Endothelial cell of umbilical vein (primary cell): ENCODE results near the gene PXN.

Source experiments
- POLR2A ChIP-seq: IDR thresholded peaks from 2 replicates; pipeline ENCODE4 v1.6.1; 2012; ENCODE audit warnings: low read depth, mild to moderate bottlenecking, control low read depth, low read length
- POLR2AphosphoS5 ChIP-seq: IDR thresholded peaks from 2 replicates; pipeline ENCODE4 v1.6.1; 2012; ENCODE audit warnings: low read depth, mild to moderate bottlenecking, control low read depth, low read length, moderate library complexity; ENCODE audit not compliant: insufficient read depth
- TF ChIP-seq, protein P1 (sequence below), 2 donors: IDR thresholded peaks; 1 replicate in 1 of 2; 2 replicates in 1 of 2; pipeline ENCODE4 v1.5.1; 2011; ENCODE audit warnings: low read length in 2 of 2, mild to moderate bottlenecking in 2 of 2, moderate library complexity in 2 of 2, control low read depth in 1 of 2, inconsistent platforms in 1 of 2, low read depth in 1 of 2; ENCODE audit not compliant: insufficient read depth in 1 of 2; ENCODE audit errors: extremely low read depth in 1 of 2
- TF ChIP-seq, protein P2 (sequence below): IDR thresholded peaks from 2 replicates; pipeline ENCODE4 v1.6.1; 2011; ENCODE audit not compliant: insufficient read depth, insufficient read length

- TF ChIP-seq, protein P1, sequence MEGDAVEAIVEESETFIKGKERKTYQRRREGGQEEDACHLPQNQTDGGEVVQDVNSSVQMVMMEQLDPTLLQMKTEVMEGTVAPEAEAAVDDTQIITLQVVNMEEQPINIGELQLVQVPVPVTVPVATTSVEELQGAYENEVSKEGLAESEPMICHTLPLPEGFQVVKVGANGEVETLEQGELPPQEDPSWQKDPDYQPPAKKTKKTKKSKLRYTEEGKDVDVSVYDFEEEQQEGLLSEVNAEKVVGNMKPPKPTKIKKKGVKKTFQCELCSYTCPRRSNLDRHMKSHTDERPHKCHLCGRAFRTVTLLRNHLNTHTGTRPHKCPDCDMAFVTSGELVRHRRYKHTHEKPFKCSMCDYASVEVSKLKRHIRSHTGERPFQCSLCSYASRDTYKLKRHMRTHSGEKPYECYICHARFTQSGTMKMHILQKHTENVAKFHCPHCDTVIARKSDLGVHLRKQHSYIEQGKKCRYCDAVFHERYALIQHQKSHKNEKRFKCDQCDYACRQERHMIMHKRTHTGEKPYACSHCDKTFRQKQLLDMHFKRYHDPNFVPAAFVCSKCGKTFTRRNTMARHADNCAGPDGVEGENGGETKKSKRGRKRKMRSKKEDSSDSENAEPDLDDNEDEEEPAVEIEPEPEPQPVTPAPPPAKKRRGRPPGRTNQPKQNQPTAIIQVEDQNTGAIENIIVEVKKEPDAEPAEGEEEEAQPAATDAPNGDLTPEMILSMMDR (IDR thresholded peaks at IDR 0.05; ENCODE audit: extremely low read depth in 1 of 2, insufficient read depth in 1 of 2, low read depth in 1 of 2, low read length in 2 of 2), result no peak
- TF ChIP-seq POLR2AphosphoS5 (no peak), POLR2A (no peak)
- TF ChIP-seq, protein P2, sequence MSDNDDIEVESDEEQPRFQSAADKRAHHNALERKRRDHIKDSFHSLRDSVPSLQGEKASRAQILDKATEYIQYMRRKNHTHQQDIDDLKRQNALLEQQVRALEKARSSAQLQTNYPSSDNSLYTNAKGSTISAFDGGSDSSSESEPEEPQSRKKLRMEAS, result no peak
Observed at GRCh38 chr12:120186654-120187053, 78.9 kb downstream of the PXN start.
